Renal pelvis (tissue), 4 donors: Measurements from ENCODE around the gene GPR18. TPM values are rescaled to one million over a fixed set of nuclear protein-coding genes. Genes with fewer than 3 reads are reported as not detected.
A peak's percentile ranks its signal among the peaks of the same experiment; 100 is the strongest.
"Not testable (repeated sequence)": the region's sequence is repeated elsewhere in the genome, so short reads cannot be mapped to it uniquely, and the experiment has no call there.

Experiments
- DNase-seq: peaks from one replicate; pipeline ENCODE4 v3.0.0-alpha.2; 2013
- polyA plus RNA-seq, 3 donors: library from polyadenylated mRNA; unstranded; fragments of 120-200 nt; gene quantifications; one replicate each; pipeline ENCODE4 v1.2.1, GENCODE V29; 2013; ENCODE audit not compliant: insufficient read length in 3 of 3

The GPR18 gene
- polyA plus RNA-seq, 3 donors = 0.14 to 0.55 (median 0.23) TPM

- DNase-seq = not testable (repeated sequence)
Observed at GRCh38 chr13:99230588-99230987, 27.6 kb downstream of the GPR18 start.

DNA sequence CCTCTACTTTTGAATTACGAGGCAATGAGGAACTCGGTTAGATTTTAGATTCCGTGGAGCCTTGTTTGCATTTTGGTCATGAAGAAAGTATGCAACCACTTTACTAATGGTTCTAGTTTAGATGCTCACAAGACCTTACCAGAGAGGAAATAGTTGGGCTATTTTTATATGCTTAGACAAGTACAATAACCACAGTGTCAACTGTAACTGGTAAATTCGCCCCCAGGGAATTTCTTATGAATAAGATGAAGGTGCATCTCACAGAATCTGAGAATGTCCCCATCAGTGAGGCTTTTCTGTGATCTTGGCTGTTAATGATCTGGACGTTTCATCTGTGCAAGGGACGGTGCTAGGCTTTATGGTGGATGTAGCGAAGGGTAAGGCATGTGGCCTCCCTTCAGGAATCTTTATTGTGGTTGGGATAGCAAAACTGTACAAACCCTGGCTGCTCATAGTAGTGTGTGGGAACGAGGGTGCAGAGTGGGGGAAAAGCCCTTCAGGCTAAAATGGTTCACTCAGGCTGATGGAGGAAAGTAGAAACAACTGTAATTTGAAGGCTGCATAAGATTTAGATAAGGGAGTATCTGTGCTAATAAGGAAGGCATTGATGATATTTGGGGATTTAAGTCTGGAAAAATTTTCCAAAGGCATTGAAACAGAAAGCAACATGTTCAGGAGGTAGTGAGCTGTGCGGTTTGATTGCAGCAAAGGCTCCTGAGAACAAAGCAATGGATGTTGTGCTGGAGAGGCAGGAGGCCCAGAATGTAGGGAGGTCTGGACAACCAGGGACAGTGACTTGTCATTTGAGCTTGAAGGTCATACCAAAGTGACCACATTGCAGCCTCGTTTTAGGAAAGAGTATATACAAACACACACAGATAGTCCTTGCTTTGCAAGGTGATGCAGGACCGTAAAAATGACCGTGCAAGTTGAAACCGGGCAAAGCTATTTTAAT is 29.2 kb downstream of the GPR18 start:
- DNase-seq = no peak

DNA sequence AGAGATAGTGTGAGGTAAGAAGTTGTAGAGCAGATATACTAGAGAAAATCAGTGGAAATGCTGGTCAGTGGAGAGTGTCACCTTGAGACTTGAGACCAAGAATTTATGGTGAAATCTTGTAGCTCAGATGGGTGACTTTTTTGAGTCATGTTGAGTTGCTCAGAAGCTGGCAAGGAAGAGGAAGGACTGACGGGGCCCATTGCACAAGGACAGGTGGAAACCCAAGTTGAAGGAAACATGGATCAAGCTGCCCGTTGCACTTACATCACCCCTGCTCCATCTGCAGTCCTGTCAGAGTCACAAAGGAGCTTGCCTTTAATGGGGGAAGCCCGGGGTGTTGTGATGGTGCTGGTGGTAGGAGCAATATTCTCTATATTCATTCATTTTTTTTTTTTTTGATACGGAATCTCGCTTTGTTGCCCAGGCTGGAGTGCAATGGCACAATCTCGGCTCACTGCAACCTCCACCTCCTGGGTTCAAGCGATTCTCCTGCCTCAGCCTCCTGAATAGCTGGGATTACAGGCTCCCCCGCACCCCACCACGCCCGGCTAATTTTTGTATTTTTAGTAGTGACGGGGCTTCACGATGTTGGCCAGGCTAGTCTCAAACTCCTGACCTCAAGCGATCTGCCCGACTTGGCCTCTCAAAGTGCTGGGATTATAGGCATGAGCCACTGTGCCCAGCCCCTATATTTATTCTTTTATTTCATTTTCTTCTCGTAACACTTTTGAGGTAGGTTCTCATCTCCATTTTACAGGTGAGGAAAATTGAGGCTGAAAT is 30.1 kb downstream of the GPR18 start:
- no peak for DNase-seq

- no peak for DNase-seq
Observed at GRCh38 chr13:99227331-99227900, 30.8 kb downstream of the GPR18 start.

GRCh38 chr13:99226513-99226912 is 31.7 kb downstream of the GPR18 start:
- DNase-seq = no peak

GRCh38 chr13:99225078-99225477 is 33.1 kb downstream of the GPR18 start:
- DNase-seq = no peak

GRCh38 chr13:99224021-99224420 is 34.2 kb downstream of the GPR18 start:
- no peak for DNase-seq

DNA sequence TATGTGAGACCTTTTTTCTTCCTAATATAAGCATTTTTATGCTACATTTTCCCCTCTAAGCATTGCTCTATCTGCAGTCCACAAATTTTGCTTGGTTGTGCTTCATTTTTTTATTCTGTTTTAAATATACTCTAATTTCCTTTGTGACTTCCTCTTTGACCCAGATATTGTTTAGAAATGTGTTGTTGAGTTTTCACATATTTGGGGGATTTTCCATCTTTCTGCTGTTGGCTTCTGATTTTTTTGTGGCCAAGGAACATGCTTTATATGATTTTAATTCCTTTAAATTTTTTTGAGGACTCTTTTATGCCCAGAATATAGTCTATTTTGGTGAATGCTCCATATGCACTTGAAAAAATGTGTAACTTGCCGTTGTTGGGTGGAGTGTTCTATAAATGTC is 34.6 kb downstream of the GPR18 start:
- no peak for DNase-seq

- no peak for DNase-seq
Observed at GRCh38 chr13:99221567-99222239, 36.5 kb downstream of the GPR18 start.

DNA sequence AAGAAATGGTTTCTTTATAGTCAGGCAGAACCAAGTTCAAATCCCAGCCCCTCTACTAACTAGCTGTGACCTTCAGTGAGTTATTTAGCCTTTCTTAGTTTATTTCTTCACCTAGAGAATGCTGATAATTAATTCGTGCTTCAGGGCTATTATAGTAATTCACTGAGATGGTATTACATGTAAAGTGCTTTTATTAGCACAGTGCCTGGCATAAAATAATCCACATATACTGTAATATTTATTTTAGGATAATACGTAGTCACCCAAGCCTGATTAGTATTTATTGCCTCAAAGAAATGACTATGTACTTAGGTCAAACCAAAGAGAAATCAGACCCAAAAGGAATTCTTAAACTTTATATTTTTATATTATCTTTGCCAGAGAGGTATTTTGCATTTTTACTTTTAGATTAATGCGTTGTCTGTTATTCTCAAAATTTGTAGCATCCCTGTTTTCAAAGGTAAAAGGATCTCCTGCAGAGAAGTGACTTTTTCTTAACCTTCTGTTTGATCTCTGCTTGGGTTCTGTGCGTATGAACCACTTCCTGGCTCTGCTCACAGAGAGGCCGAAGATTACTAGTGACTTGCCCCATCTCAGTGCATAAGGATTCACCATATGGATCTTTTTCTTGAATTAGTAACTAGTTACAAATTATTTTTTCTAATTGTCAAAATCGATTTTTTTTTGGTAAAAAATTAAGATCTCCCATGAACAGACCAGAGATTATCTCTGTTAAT is 37.8 kb downstream of the GPR18 start:
- no peak for DNase-seq

DNA sequence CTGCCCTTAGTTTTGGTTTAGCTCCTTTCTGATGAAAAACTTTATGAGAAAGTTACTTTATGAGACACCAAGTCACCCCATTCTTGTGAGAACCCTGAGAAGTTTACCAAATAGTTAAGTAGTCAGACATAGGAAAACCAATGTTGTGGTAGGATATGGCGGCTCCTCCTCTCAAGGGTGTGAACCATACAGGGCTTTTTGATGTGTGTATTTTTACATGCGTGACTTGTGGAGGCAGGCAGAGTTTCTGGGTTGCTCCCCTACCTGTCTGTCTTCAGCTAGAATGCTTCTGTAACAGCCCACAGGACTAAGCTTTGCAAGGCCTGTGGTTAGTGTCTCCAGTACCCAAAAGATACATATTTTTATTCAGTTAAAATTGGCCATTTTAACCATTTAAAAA is 39.2 kb downstream of the GPR18 start:
- no peak for DNase-seq

GRCh38 chr13:99218545-99218944 is 39.6 kb downstream of the GPR18 start:
- DNase-seq = peak; percentile 35

DNA sequence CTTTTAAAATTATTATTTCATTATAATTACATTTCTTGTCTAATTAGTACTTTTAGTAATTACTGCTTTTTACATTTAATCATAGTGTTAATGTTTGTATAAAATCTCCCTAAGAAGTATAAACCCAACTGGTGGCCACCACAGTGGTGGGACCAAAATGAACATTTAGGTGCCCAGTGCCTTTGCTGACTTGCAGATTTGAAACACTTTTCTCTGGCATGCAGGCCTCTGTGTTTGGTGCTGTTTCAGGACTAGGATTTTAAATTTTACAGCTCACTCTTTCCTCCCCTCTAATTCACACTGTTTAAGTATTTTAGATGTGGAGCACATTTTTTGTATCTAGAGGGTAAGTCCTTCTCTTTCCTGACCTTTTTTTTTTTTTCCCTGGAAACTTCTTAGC is 40.1 kb downstream of the GPR18 start:
- no peak for DNase-seq

DNA sequence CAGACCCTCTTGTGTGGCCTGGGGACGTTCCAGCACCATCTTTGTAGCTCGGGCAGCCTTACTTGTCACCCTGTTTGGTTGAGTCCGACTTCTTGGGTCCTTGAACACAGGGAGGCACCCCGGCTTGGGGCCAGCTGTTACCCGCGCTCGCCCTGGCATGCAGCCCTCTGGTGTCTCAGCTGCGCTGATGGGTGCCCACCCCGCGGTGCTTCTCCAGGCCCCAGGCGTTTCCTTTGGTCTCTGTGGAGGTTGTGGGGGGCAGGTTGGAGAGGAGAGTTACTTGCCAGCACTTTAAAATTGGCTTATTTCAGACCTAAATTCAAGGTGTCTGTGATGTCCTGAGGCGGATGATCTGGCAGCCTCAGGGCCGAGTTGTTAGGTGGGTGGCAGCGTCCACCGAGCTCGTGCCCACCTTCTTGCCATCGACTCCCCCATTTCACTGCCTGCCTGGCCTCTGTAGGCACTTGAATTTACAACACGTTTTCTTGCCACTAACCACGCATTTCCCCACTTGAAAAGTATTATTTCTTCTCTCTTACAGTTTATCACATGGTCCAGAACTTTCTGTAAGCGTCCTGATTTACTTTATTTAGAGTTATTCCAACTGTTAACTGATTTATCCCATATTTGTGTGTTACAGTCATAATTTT is 40.6 kb downstream of the GPR18 start:
- no peak for DNase-seq

DNA sequence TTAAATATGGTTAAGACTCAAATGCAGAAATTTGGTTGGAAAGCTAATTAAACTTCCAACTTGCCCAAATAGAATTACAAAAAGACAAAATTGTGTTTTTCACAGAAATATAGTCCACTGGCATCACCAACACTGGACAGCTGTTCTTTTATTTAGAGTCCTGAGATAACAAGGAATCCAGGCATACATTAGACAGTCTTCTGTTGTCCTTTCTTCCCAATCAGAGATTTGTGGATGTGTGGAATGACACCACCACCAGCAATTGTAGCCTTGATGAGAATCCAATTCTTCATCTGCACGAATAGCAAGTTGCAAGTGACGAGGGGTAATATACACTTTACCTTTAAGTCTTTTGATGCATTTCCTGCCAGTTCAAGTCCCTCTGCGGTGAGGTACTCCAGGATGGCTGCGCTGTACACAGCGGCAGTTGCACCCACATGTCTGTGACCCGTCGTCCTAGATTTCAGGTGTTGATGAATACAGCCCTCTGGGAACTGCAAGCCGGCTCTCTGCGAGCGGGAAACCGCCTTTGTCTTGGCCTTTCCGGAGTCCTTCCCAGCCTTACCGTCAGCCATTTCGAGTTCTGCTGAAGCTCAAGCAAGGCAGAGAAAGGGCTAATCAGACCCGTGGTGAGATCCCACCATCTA is 42.9 kb downstream of the GPR18 start:
- DNase-seq = no peak

GRCh38 chr13:99214731-99215130 is 43.4 kb downstream of the GPR18 start:
- DNase-seq = no peak

DNA sequence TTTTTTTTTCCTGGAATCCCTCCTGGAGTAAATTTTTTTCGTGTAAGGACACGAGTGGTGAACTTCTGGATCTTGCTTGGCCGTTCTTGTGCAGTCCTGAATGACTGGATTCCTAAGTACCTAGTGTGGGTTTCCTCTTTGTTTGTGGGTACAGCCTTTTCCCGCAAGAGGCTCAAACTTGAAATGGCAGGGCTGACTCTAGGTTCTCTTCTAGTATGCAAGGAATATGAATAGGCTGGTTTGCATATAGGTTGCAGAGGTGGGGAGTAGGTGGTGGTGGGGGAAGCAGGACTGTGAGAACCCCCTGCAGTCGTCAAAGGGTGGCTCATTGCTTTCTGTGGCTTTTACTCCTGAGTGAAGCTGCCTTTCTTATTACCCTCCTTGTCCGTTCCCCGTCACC is 43.9 kb downstream of the GPR18 start:
- no peak for DNase-seq

GRCh38 chr13:99211421-99212035 is 46.7 kb downstream of the GPR18 start:
- DNase-seq = no peak

DNA sequence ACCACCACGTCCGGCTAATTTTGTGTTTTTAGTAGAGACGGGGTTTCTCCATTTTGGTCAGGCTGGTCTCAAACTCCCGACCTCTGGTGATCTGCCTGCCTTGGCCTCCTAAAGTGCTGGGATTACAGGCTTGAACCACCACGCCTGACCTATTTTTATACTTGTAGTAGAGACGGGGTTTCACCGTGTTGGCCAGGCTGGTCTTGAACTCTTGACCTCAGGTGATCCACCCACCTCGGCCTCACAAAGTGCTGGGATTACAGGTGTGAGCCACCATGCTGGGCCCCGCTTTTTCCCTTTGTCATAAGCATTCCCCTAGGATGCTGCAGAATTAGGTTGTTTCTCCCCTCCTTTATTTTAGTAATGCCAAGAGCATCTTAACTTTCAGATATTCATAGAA is 47.6 kb downstream of the GPR18 start:
- DNase-seq = not testable (repeated sequence)
